ENCODE measurements around the gene MYL7.

- TF ChIP-seq CTCF (IDR thresholded peaks at IDR 0.05; ENCODE audit: borderline replicate concordance, extremely low read depth, low read length, poor library complexity, severe bottlenecking) (no peak), EZH2 (IDR thresholded peaks at IDR 0.05; ENCODE audit: borderline replicate concordance, low read depth, low read length, severe bottlenecking) (no peak)
These were observed 39.7 kb downstream of the MYL7 start for GRCh38 chr7:44101303-44101965.
